HEK293T (cell line): ENCODE data around the gene EIF4G3.
"Not testable (repeated sequence)": the region's sequence is repeated elsewhere in the genome, so short reads cannot be mapped to it uniquely, and the experiment has no call there.

Experiments used
- CTCF ChIA-PET: fragments of 350-600 bp; formaldehyde crosslinking; extraction: SDS; loops from one replicate; lab custom pipeline; 2021; ENCODE audit warnings: antibody characterized with exemption, inconsistent platforms; lab: Yijun Ruan, JAX
- POLR2A ChIA-PET: fragments of 350-600 bp; formaldehyde crosslinking; extraction: SDS; loops from one replicate; lab custom pipeline; 2020; ENCODE audit warnings: antibody characterized with exemption, inconsistent platforms; lab: Yijun Ruan, JAX
- DNase-seq: peaks from one replicate; pipeline ENCODE4 v3.0.0; 2012; ENCODE audit warnings: mixed read lengths; ENCODE audit errors: extremely low spot score
- ARNT ChIP-seq: fragments of 450-650 bp; IDR thresholded peaks from 2 replicates; pipeline ENCODE4 v1.6.1; 2017; ENCODE audit warnings: mild to moderate bottlenecking
- BHLHE40 ChIP-seq: fragments of 450-650 bp; IDR thresholded peaks from 2 replicates; pipeline ENCODE4 v1.6.1; 2016; ENCODE audit warnings: mild to moderate bottlenecking, moderate library complexity, borderline replicate concordance
- CTBP1 ChIP-seq: fragments of 450-650 bp; IDR thresholded peaks from 2 replicates; pipeline ENCODE4 v1.6.1; 2016; ENCODE audit warnings: borderline replicate concordance
- ELF4 ChIP-seq: fragments of 450-650 bp; IDR thresholded peaks from 2 replicates; pipeline ENCODE4 v1.6.1; 2017; ENCODE audit warnings: antibody characterized with exemption
- FOXA1 ChIP-seq: fragments of 450-650 bp; IDR thresholded peaks from 2 replicates; pipeline ENCODE4 v1.6.1; 2016; ENCODE audit warnings: mild to moderate bottlenecking
- FOXK2 ChIP-seq: fragments of 450-650 bp; IDR thresholded peaks from 2 replicates; pipeline ENCODE4 v1.6.1; 2016; ENCODE audit warnings: mild to moderate bottlenecking
- FOXM1 ChIP-seq: fragments of 450-650 bp; IDR thresholded peaks from 2 replicates; pipeline ENCODE4 v1.6.1; 2017; ENCODE audit warnings: mild to moderate bottlenecking, borderline replicate concordance
- HDGF ChIP-seq: fragments of 450-650 bp; IDR thresholded peaks from 2 replicates; pipeline ENCODE4 v1.6.1; 2017; ENCODE audit warnings: antibody characterized with exemption, borderline replicate concordance
- L3MBTL2 ChIP-seq: fragments of 450-650 bp; conservative IDR thresholded peaks from 2 replicates; pipeline ENCODE4 v1.6.1; 2016; ENCODE audit warnings: mild to moderate bottlenecking
- LEF1 ChIP-seq: fragments of 450-650 bp; IDR thresholded peaks from 2 replicates; pipeline ENCODE4 v1.6.1; 2017; ENCODE audit warnings: mild to moderate bottlenecking, borderline replicate concordance
- NFRKB ChIP-seq: fragments of 450-650 bp; IDR thresholded peaks from 2 replicates; pipeline ENCODE4 v1.6.1; 2016; ENCODE audit warnings: mild to moderate bottlenecking, moderate library complexity
- PKNOX1 ChIP-seq: fragments of 450-650 bp; IDR thresholded peaks from 2 replicates; pipeline ENCODE4 v1.6.1; 2016
- SP1 ChIP-seq: fragments of 450-650 bp; IDR thresholded peaks from 2 replicates; pipeline ENCODE4 v1.6.1; 2017
- SUZ12 ChIP-seq: fragments of 450-650 bp; IDR thresholded peaks from 2 replicates; pipeline ENCODE4 v1.6.1; 2016; ENCODE audit warnings: mild to moderate bottlenecking
- TARDBP ChIP-seq: fragments of 450-650 bp; IDR thresholded peaks from 2 replicates; pipeline ENCODE4 v1.6.1; 2016
- ZNF384 ChIP-seq: fragments of 450-650 bp; IDR thresholded peaks from 2 replicates; pipeline ENCODE4 v1.6.1; 2016

Gene EIF4G3

DNA sequence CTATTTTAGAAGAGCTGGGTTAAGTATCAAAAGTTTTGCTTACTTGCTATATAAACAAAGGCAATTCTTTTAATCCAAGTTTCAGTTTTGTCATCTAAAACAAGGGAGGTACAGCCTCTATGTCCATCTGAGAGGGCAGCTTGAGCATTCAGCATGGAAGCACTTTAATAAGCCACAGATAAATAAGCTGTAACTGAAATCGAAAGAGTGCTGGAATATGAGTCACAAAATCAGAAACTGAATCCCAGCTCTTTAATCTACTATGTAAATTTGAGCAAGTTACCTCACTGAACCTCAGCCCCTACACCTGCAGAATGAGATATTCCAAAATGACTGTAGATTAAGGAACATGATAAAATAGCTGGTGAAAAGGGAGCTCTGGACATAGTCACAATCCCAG, 309.6 kb downstream of the EIF4G3 start:
- TF ChIP-seq FOXA1: no peak
- TF ChIP-seq SUZ12: no peak
- TF ChIP-seq ARNT: no peak
- TF ChIP-seq ELF4: no peak
- no peak for TF ChIP-seq BHLHE40
- TF ChIP-seq HDGF: no peak
- TF ChIP-seq LEF1: no peak
- no peak for TF ChIP-seq FOXM1
- TF ChIP-seq FOXK2: no peak
- no peak for TF ChIP-seq PKNOX1
- TF ChIP-seq SP1: no peak
- ChIA-PET CTCF (no interaction called here), POLR2A (interaction anchor here (0.9 kb wide), 1 partner anchor 80 kb away, joined by 5 read pairs; the partner anchor contains the start of gene HP1BP3)
- DNase-seq: no peak

GRCh38 chr1:20865001-20865400, 311.7 kb downstream of the EIF4G3 start:
- DNase-seq: no peak
- CTCF ChIA-PET: no interaction called here
- POLR2A ChIA-PET: no interaction called here
- TF ChIP-seq TARDBP (no peak), L3MBTL2 (no peak), FOXK2 (no peak), ELF4 (no peak), BHLHE40 (no peak), SUZ12 (no peak), FOXA1 (no peak)

GRCh38 chr1:20854529-20854928, 322.2 kb downstream of the EIF4G3 start:
- POLR2A ChIA-PET: no interaction called here
- DNase-seq: no peak
- CTCF ChIA-PET: no interaction called here
- TF ChIP-seq NFRKB (no peak), FOXK2 (no peak), FOXA1 (no peak), HDGF (no peak), ELF4 (no peak), FOXM1 (no peak), L3MBTL2 (no peak), ZNF384 (no peak), TARDBP (no peak), CTBP1 (no peak), PKNOX1 (no peak), LEF1 (no peak), SUZ12 (no peak), BHLHE40 (no peak), ARNT (no peak), SP1 (no peak)

- DNase-seq, POLR2A ChIA-PET, CTCF ChIA-PET: not testable (repeated sequence)
Measured at GRCh38 chr1:20851791-20852190, 324.9 kb downstream of the EIF4G3 start.

DNA sequence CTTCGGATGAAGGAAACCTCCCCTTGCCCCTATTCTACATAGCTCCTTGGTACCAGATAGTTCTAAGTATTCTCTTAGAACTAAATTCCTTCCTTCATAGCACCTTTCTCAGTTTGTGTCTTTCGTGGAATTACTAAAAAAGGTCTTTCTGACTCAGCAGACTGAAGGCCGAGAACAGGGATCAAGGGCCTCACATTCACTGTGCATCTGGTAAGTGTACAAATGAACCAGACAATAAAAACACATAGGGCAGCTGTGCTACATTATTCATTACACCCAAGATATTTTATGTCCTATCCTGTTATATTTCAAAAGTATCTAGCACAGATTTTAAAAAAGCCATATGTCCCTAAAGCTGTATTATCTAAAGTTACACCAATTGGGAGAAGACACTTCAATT, 326.7 kb downstream of the EIF4G3 start:
- CTCF ChIA-PET: interaction anchor here (0.6 kb wide), 1 partner anchor 10 kb away, joined by 3 read pairs; no protein-coding TSS in a partner anchor
- POLR2A ChIA-PET: interaction anchor here (1.0 kb wide), 1 partner anchor 63 kb away, joined by 4 read pairs; the partner anchor contains the start of gene HP1BP3
- no peak for TF ChIP-seq BHLHE40
- TF ChIP-seq LEF1: no peak
- no peak for TF ChIP-seq PKNOX1
- TF ChIP-seq ARNT: no peak
- TF ChIP-seq ELF4: no peak
- DNase-seq: no peak

- TF ChIP-seq FOXM1: no peak
- no peak for TF ChIP-seq LEF1
- no peak for TF ChIP-seq BHLHE40
- TF ChIP-seq HDGF: no peak
- no peak for TF ChIP-seq CTBP1
- no peak for TF ChIP-seq PKNOX1
- no peak for TF ChIP-seq L3MBTL2
- no peak for TF ChIP-seq ZNF384
- TF ChIP-seq FOXK2: no peak
- no peak for TF ChIP-seq TARDBP
- no peak for TF ChIP-seq SP1
- no peak for TF ChIP-seq ARNT
- no peak for TF ChIP-seq SUZ12
- TF ChIP-seq ELF4: no peak
- no peak for TF ChIP-seq NFRKB
- ChIA-PET CTCF (no interaction called here), POLR2A (interaction anchor here (1.0 kb wide), 1 partner anchor 62 kb away, joined by 4 read pairs; the partner anchor contains the start of gene HP1BP3)
- no peak for DNase-seq
Measured at GRCh38 chr1:20849100-20849499, 327.6 kb downstream of the EIF4G3 start.
